ENCODE results near the gene ABCB9. TPM values are rescaled to one million over a fixed set of nuclear protein-coding genes. Genes with fewer than 3 reads are reported as not detected.

Gene ABCB9
- total RNA-seq, 1 experiment from 2014 or later: 4.6 TPM

DNA sequence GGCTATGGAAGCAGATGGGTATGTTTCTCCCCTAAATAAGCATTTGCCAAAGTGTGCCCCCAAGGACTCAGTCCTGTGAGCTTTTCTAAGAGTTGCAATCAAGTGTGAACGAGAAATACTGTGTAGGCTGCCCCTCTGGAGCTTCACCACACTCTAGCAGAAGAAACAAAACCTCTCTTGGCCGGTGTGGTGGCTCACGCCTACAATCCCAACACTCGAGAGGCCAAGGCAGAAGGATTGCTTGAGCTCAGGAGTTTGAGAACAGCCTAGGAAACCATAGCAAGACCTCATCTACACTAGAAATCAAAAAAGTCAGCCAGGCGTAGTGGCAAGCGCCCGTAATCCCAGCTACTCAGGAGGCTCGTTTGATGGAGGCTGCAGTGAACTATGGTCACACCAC, 80.1 kb downstream of the ABCB9 start:
- Histone ChIP-seq H3K56ac (ENCODE audit: insufficient read length, low read depth, low read length) (no peak overlapping the region), H3K4me1 (ENCODE audit: insufficient read depth, low read length) (peaks cover 6% of the 10 kb centered on the region), H2BK120ac (ENCODE audit: low read depth, low read length, poor library complexity, severe bottlenecking) (no peak overlapping the region), H2BK5ac (ENCODE audit: insufficient read length, low read length) (no peak overlapping the region), H3K9ac (ENCODE audit: extremely low read depth, insufficient read length, low read length) (no peak overlapping the region), H2AFZ (ENCODE audit: low read length) (no peak overlapping the region), H2BK12ac (ENCODE audit: insufficient read length, low read depth, low read length) (no peak overlapping the region), H4K91ac (ENCODE audit: insufficient read length, low read depth, low read length) (no peak overlapping the region), H3K4me2 (ENCODE audit: insufficient read depth, insufficient read length, low read length) (no peak overlapping the region), H3K18ac (ENCODE audit: insufficient read length, low read depth, low read length) (no peak overlapping the region), H3K14ac (ENCODE audit: insufficient read depth, low read length) (no peak overlapping the region), H4K5ac (ENCODE audit: insufficient read length, low read depth, low read length) (no peak overlapping the region), H2BK20ac (ENCODE audit: low read depth, low read length, poor library complexity, severe bottlenecking) (no peak overlapping the region), H3K23me2 (ENCODE audit: insufficient read length, low read depth, low read length, poor library complexity, severe bottlenecking) (no peaks in the 10 kb centered on the region), H3K27ac (ENCODE audit: insufficient read length, low read depth, low read length) (no peak overlapping the region), H3K79me1 (ENCODE audit: insufficient read depth, low read depth, low read length, poor library complexity, severe bottlenecking) (peaks cover 2% of the 10 kb centered on the region), H3K9me3 (ENCODE audit: control insufficient read depth, low read depth, low read length) (no peaks in the 10 kb centered on the region), H2AK5ac (ENCODE audit: insufficient read length, low read length) (no peak overlapping the region), H4K8ac (replicated peaks; ENCODE audit: insufficient read length, low read depth, low read length) (no peak overlapping the region), H3K27me3 (ENCODE audit: insufficient read depth, low read length) (no peaks in the 10 kb centered on the region; the same call in 1 of the 2 replicates), H3K79me2 (ENCODE audit: insufficient read depth, low read length) (no peaks in the 10 kb centered on the region), H3T11ph (ENCODE audit: low read length) (no peak overlapping the region), H4K20me1 (ENCODE audit: control insufficient read depth, insufficient read depth, insufficient read length) (no peaks in the 10 kb centered on the region), H3K23ac (ENCODE audit: insufficient read length, low read depth, low read length) (no peak overlapping the region), H3K4ac (ENCODE audit: low read depth, low read length) (no peak overlapping the region), H2BK15ac (ENCODE audit: low read depth, low read length) (no peak overlapping the region)
- no CpG with 5 or more reads among the region's 8 CpGs for WGBS (ENCODE audit: extremely low coverage, insufficient read length, low lambda C conversion rate)
- peaks cover 97% of the 10 kb centered on the region for H3K27me3 Mint-ChIP-seq (ENCODE audit: low read depth)
- no peaks in the 10 kb centered on the region for H3K36me3 Mint-ChIP-seq (ENCODE audit: insufficient read depth in 1 of 3, low read depth in 3 of 3)
- H3K27ac Mint-ChIP-seq: no peak overlapping the region
- peaks cover 35 to 50% of the 10 kb centered on the region in 2 experiments for H3K4me1 Mint-ChIP-seq
- DNase-seq: no peak
- H3K4me3 Mint-ChIP-seq: no peak overlapping the region
- TF ChIP-seq, protein P1, sequence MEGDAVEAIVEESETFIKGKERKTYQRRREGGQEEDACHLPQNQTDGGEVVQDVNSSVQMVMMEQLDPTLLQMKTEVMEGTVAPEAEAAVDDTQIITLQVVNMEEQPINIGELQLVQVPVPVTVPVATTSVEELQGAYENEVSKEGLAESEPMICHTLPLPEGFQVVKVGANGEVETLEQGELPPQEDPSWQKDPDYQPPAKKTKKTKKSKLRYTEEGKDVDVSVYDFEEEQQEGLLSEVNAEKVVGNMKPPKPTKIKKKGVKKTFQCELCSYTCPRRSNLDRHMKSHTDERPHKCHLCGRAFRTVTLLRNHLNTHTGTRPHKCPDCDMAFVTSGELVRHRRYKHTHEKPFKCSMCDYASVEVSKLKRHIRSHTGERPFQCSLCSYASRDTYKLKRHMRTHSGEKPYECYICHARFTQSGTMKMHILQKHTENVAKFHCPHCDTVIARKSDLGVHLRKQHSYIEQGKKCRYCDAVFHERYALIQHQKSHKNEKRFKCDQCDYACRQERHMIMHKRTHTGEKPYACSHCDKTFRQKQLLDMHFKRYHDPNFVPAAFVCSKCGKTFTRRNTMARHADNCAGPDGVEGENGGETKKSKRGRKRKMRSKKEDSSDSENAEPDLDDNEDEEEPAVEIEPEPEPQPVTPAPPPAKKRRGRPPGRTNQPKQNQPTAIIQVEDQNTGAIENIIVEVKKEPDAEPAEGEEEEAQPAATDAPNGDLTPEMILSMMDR (conservative IDR thresholded peaks at IDR 0.05): no peak
- H3K9me3 Mint-ChIP-seq: no peaks in the 10 kb centered on the region
